Measurements from ENCODE around the gene KRTCAP2.

GRCh38 chr1:155177918-155178281 lies 4.8 kb upstream of the KRTCAP2 start:
- no peak for TF ChIP-seq RCOR1 (IDR thresholded peaks at IDR 0.05; ENCODE audit: low read length)
- TF ChIP-seq CTCF (IDR thresholded peaks at IDR 0.05) = no peak
- no peak for TF ChIP-seq GATA2 (CRISPR knock-in tag; IDR thresholded peaks at IDR 0.05)
- TF ChIP-seq REST (IDR thresholded peaks at IDR 0.05; ENCODE audit: low read depth, low read length) = no peak
- TF ChIP-seq POLR2AphosphoS5 (IDR thresholded peaks at IDR 0.05; ENCODE audit: low read depth, low read length) = no peak
- TF ChIP-seq MXI1 (IDR thresholded peaks at IDR 0.05; ENCODE audit: low read depth, low read length) = no peak
- TF ChIP-seq RXRA (IDR thresholded peaks at IDR 0.05; ENCODE audit: borderline replicate concordance, low read depth) = no peak
- no peak for TF ChIP-seq EZH2phosphoT487 (IDR thresholded peaks at IDR 0.05; ENCODE audit: borderline replicate concordance, low read depth)
- TF ChIP-seq CHD2 (IDR thresholded peaks at IDR 0.05; ENCODE audit: low read length, partially characterized antibody) = no peak
- no peak for TF ChIP-seq JUND (IDR thresholded peaks at IDR 0.05)
- no peak for TF ChIP-seq RFX5 (IDR thresholded peaks at IDR 0.05; ENCODE audit: low read length)
- TF ChIP-seq IRF3 (IDR thresholded peaks at IDR 0.05; ENCODE audit: low read depth, low read length) = no peak
- no peak for TF ChIP-seq EP300 (IDR thresholded peaks at IDR 0.05; ENCODE audit: borderline replicate concordance in 1 of 2, low read depth in 1 of 2, low read length in 1 of 2)
